ENCODE data around the gene FBL. TPM values are rescaled to one million over a fixed set of nuclear protein-coding genes. Genes with fewer than 3 reads are reported as not detected.
A peak's percentile ranks its signal among the peaks of the same experiment; 100 is the strongest.

The FBL gene
- total RNA-seq, 1 experiment from 2014 or later: 186 TPM

DNA sequence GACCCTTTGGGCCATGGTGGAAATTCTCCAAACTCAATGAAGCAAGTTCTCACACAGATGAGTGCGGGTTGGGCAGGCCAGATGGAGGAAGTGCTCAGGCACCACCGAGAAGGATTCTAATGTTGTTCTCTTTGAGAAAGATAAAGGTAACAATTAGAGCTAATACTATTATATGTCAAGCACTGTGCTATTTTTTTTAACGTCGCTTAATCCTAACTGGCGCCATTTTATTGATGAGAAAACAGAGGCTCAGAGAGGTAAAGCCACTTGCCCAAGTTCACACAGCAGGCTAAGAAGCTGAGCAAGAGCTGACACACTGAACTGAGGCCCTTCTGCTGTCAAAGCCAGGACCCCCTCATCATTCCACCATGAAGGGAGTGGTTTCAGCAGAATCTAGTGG is 1.0 kb downstream of the FBL start:
- no peak for ATAC-seq
- ChIA-PET POLR2A (ENCODE audit: unreplicated experiment) (no interaction called here), CTCF (interaction anchor here (0.6 to 1.2 kb wide), 3 partner anchors 11 to 126 kb away, joined by 3 to 4 read pairs (median 3); partner anchors contain the start of genes DYRK1B and PSMC4)
- Histone ChIP-seq H3K27ac (ENCODE audit: low read length) (no peak overlapping the region), H3F3A (ENCODE audit: low read length, unreplicated experiment) (no peaks in the 10 kb centered on the region), H2AFZ (ENCODE audit: low read length) (no peak overlapping the region), H3K36me3 (ENCODE audit: low read depth, low read length) (peaks cover 2% of the 10 kb centered on the region; the same call in 1 of the 2 replicates), H3K9me2 (replicated peaks; ENCODE audit: low read length) (no peaks in the 10 kb centered on the region), H3K9me3 (ENCODE audit: low read length) (no peaks in the 10 kb centered on the region), H3K4me2 (ENCODE audit: low read length) (peak overlapping the region; percentile 97), H4K20me1 (ENCODE audit: low read length) (peaks cover 41% of the 10 kb centered on the region), H3K4me3 (ENCODE audit: low read length) (peak overlapping the region; percentile 99), H3K4me1 (ENCODE audit: insufficient read depth, low read length) (peaks cover 32% of the 10 kb centered on the region), H3K27me3 (ENCODE audit: low read length) (no peaks in the 10 kb centered on the region), H3K79me2 (ENCODE audit: low read length) (peaks cover 61% of the 10 kb centered on the region), H3K9ac (ENCODE audit: low read length) (peak overlapping the region; percentile 99)
- no TSS peak for BruUV-seq (replicated peaks)
- intact Hi-C loops (cut with micrococcal nuclease): loop anchor here (2.0 kb wide), 2 partner anchors 52 to 80 kb away; no protein-coding TSS in a partner anchor
- TF ChIP-seq, protein P1, sequence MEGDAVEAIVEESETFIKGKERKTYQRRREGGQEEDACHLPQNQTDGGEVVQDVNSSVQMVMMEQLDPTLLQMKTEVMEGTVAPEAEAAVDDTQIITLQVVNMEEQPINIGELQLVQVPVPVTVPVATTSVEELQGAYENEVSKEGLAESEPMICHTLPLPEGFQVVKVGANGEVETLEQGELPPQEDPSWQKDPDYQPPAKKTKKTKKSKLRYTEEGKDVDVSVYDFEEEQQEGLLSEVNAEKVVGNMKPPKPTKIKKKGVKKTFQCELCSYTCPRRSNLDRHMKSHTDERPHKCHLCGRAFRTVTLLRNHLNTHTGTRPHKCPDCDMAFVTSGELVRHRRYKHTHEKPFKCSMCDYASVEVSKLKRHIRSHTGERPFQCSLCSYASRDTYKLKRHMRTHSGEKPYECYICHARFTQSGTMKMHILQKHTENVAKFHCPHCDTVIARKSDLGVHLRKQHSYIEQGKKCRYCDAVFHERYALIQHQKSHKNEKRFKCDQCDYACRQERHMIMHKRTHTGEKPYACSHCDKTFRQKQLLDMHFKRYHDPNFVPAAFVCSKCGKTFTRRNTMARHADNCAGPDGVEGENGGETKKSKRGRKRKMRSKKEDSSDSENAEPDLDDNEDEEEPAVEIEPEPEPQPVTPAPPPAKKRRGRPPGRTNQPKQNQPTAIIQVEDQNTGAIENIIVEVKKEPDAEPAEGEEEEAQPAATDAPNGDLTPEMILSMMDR (conservative IDR thresholded peaks at IDR 0.05; ENCODE audit: low read depth, low read length): no peak
- TF ChIP-seq EZH2 (IDR thresholded peaks at IDR 0.05; ENCODE audit: low read length, unreplicated experiment): no peak
- TF ChIP-seq EZH2phosphoT487 (IDR thresholded peaks at IDR 0.05; ENCODE audit: borderline replicate concordance, low read length): no peak
- no peak for DNase-seq

DNA sequence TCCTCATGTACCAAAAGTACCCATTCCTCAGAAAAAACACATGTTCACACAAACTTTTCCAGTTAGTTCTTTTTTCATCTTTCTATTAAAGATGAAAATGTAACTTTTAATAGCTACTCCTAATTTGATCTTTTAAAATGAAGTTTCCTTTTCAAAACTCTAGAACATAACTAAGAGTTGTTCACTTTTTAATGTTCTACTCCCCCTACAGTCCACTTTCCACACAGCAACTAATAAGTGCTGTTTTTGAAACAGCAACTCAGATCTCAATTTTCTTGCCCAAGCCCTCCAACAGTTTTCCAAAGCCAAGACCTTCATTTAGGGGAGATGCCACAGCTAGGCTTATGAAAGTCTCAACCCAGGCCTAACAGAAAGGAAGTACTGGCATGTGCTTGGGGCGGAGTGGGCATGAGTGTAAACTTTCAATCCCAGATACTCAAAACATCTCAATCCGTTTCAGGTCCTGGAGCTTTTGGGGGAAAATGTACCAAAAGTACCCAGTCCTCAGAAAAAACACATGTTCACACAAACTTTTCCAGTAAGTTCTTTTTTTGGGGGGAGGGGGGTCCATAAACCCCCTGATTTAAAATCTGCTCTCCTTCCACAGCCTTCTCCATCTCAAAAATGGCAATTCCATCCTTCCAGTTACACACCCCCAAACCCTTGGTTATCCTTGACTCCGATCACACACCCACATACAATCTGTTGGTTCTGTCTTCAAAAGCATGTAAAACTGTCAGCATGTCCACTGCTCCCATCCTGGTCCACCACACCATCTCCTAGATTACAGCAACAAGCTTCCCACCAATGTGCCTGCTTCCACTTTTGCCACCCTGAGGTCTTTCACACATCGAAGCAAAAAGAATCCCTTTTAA is 2.0 kb downstream of the FBL start:
- CTCF ChIA-PET: interaction anchor here (0.6 to 2.1 kb wide), 3 partner anchors 51 to 127 kb away, joined by 3 to 8 read pairs (median 4); partner anchors contain the start of gene PSMC4
- Histone ChIP-seq H2AFZ (ENCODE audit: low read length) (no peak overlapping the region), H3K9me2 (replicated peaks; ENCODE audit: low read length) (no peaks in the 10 kb centered on the region), H3K4me1 (ENCODE audit: insufficient read depth, low read length) (peaks cover 32% of the 10 kb centered on the region), H3K9me3 (ENCODE audit: low read length) (no peaks in the 10 kb centered on the region), H3K79me2 (ENCODE audit: low read length) (peaks cover 71% of the 10 kb centered on the region), H3K27me3 (ENCODE audit: low read length) (no peaks in the 10 kb centered on the region), H3K9ac (ENCODE audit: low read length) (peak overlapping the region; percentile 99), H3F3A (ENCODE audit: low read length, unreplicated experiment) (no peaks in the 10 kb centered on the region), H3K36me3 (ENCODE audit: low read depth, low read length) (peaks cover 11% of the 10 kb centered on the region), H4K20me1 (ENCODE audit: low read length) (peaks cover 45% of the 10 kb centered on the region), H3K4me2 (ENCODE audit: low read length) (peak overlapping the region; percentile 97), H3K27ac (ENCODE audit: low read length) (no peak overlapping the region), H3K4me3 (ENCODE audit: low read length) (peak overlapping the region; percentile 99)
- intact Hi-C loops (cut with micrococcal nuclease): loop anchor here (2.0 kb wide), 2 partner anchors 51 to 79 kb away; no protein-coding TSS in a partner anchor
- TF ChIP-seq, protein P1 (conservative IDR thresholded peaks at IDR 0.05; ENCODE audit: low read depth, low read length): peak; percentile 64
- TF ChIP-seq EZH2 (IDR thresholded peaks at IDR 0.05; ENCODE audit: low read length, unreplicated experiment) (no peak), EZH2phosphoT487 (IDR thresholded peaks at IDR 0.05; ENCODE audit: borderline replicate concordance, low read length) (no peak)
- peak; percentile 64 for DNase-seq
- POLR2A ChIA-PET (ENCODE audit: unreplicated experiment): interaction anchor here (0.6 kb wide), 1 partner anchor 26 kb away, joined by 13 read pairs; no protein-coding TSS in a partner anchor
- BruUV-seq (replicated peaks): no TSS peak
- ATAC-seq: no peak

Data from PC-3 (cell line).